HepG2 (cell line): ENCODE data around the gene NOL12. TPM values are rescaled to one million over a fixed set of nuclear protein-coding genes. Genes with fewer than 3 reads are reported as not detected.

Experiments
- CERS6 ChIP-seq: sonication (generic); formaldehyde crosslinking; IDR thresholded peaks from 2 replicates; pipeline ENCODE4 v1.5.0; 2020; ENCODE audit warnings: missing genetic modification reagents
- KDM5B ChIP-seq: sonication (generic); formaldehyde crosslinking; IDR thresholded peaks from 2 replicates; pipeline ENCODE4 v1.4.0; 2020; ENCODE audit warnings: missing genetic modification reagents, mild to moderate bottlenecking, borderline replicate concordance
- MYNN ChIP-seq: sonication (generic); formaldehyde crosslinking; IDR thresholded peaks from 2 replicates; pipeline ENCODE4 v1.4.0; 2020; ENCODE audit warnings: mild to moderate bottlenecking, low read depth, missing genetic modification reagents
- NCOA1 ChIP-seq: sonication (generic); formaldehyde crosslinking; IDR thresholded peaks from 2 replicates; pipeline ENCODE4 v1.9.0; 2021; ENCODE audit warnings: missing genetic modification reagents
- NFYC ChIP-seq: IDR thresholded peaks from 2 replicates; pipeline ENCODE4 v1.6.1; 2016; ENCODE audit warnings: missing genetic modification reagents, missing compliant biosample characterization
- NR0B2 ChIP-seq: sonication (generic); formaldehyde crosslinking; IDR thresholded peaks from 2 replicates; pipeline ENCODE4 v1.4.0; 2020; ENCODE audit warnings: mild to moderate bottlenecking, missing genetic modification reagents
- NR2F1 ChIP-seq, 2 experiments: fragments of 450-650 bp in 1 of 2; formaldehyde crosslinking in 1 of 2; IDR thresholded peaks; 2 replicates each; pipeline versions ENCODE4 v1.5.0 to v1.6.1; 2016 to 2020; ENCODE audit warnings: mild to moderate bottlenecking in 1 of 2, missing compliant biosample characterization in 1 of 2, missing genetic modification reagents in 1 of 2, moderate library complexity in 1 of 2
- RELA ChIP-seq: sonication (generic); formaldehyde crosslinking; IDR thresholded peaks from 2 replicates; pipeline ENCODE4 v1.4.0; 2020; ENCODE audit warnings: missing genetic modification reagents
- RXRB ChIP-seq: IDR thresholded peaks from 2 replicates; pipeline ENCODE4 v1.6.1; 2016; ENCODE audit warnings: borderline replicate concordance, missing genetic modification reagents, missing compliant biosample characterization
- SMAD3 ChIP-seq: sonication (generic); formaldehyde crosslinking; IDR thresholded peaks from 2 replicates; pipeline ENCODE4 v1.4.0; 2020; ENCODE audit warnings: missing genetic modification reagents
- SSRP1 ChIP-seq: IDR thresholded peaks from 2 replicates; pipeline ENCODE4 v1.6.1; 2016; ENCODE audit warnings: control low read depth
- ZNF136 ChIP-seq: sonication (generic); formaldehyde crosslinking; IDR thresholded peaks from 2 replicates; pipeline ENCODE4 v1.8.1; 2022; ENCODE audit warnings: low read depth, mild to moderate bottlenecking, moderate library complexity, missing genetic modification reagents
- ZNF264 ChIP-seq: sonication (generic); formaldehyde crosslinking; IDR thresholded peaks from 2 replicates; pipeline ENCODE4 v1.4.0; 2020; ENCODE audit warnings: missing genetic modification reagents
- ZNF3 ChIP-seq: IDR thresholded peaks from 2 replicates; pipeline ENCODE4 v1.7.0; 2017; ENCODE audit warnings: inconsistent platforms
- ZNF460 ChIP-seq: sonication (generic); formaldehyde crosslinking; IDR thresholded peaks from 2 replicates; pipeline ENCODE4 v1.5.1; 2020; ENCODE audit warnings: missing genetic modification reagents, mild to moderate bottlenecking, borderline replicate concordance
- ZNF496 ChIP-seq: sonication (generic); formaldehyde crosslinking; IDR thresholded peaks from 2 replicates; pipeline ENCODE4 v1.8.1; 2023; ENCODE audit warnings: mild to moderate bottlenecking, moderate library complexity, missing genetic modification reagents; ENCODE audit not compliant: insufficient replicate concordance
- ZNF558 ChIP-seq: sonication (generic); formaldehyde crosslinking; IDR thresholded peaks from 2 replicates; pipeline ENCODE4 v1.9.0; 2022; ENCODE audit warnings: mild to moderate bottlenecking, missing genetic modification reagents, borderline replicate concordance
- ZNF607 ChIP-seq: sonication (generic); formaldehyde crosslinking; IDR thresholded peaks from 2 replicates; pipeline ENCODE4 v1.5.1; 2020; ENCODE audit warnings: missing genetic modification reagents, mild to moderate bottlenecking, borderline replicate concordance
- ZNF782 ChIP-seq: sonication (generic); formaldehyde crosslinking; IDR thresholded peaks from 2 replicates; pipeline ENCODE4 v1.4.0; 2020; ENCODE audit warnings: missing genetic modification reagents, mild to moderate bottlenecking, borderline replicate concordance
- ZSCAN22 ChIP-seq: sonication (generic); formaldehyde crosslinking; IDR thresholded peaks from 2 replicates; pipeline ENCODE4 v1.4.0; 2020; ENCODE audit warnings: mild to moderate bottlenecking, missing genetic modification reagents
- polyA plus RNA-seq, 8 experiments: library from polyadenylated mRNA; depleted of rRNA in 3 of 8; stranded (reverse) in 7 of 8; unstranded in 1 of 8; fragments of >200 nt; fragmentation: Illumina TruSeq in 4 of 8; extraction: Trizol in 4 of 8; gene quantifications; 2 replicates each; pipeline versions ENCODE4 v1.2.1 to v1.2.3, GENCODE V29; 2011 to 2016; ENCODE audit warnings: low read depth in 4 of 8, missing spikeins in 1 of 8, mixed read lengths in 1 of 8; ENCODE audit not compliant: insufficient read depth in 1 of 8
- total RNA-seq, 5 experiments: library from RNA; depleted of rRNA; stranded (reverse); fragments of >200 nt; fragmentation: Illumina TruSeq; extraction: Trizol; gene quantifications; 2 replicates each; pipeline ENCODE4 v1.2.3, GENCODE V29; 2016; ENCODE audit warnings: low read depth in 1 of 5
- TF ChIP-seq, protein P1 (sequence below): sonication (generic); formaldehyde crosslinking; IDR thresholded peaks from 2 replicates; pipeline ENCODE4 v1.4.0; 2020; ENCODE audit warnings: mild to moderate bottlenecking, low read depth, missing genetic modification reagents
- TF ChIP-seq, protein P2 (sequence below), 2 experiments: fragments of 450-650 bp in 1 of 2; sonication (generic) in 1 of 2; formaldehyde crosslinking; IDR thresholded peaks; 2 replicates each; pipeline versions ENCODE4 v1.5.0 to v1.8.0; 2020 to 2022; ENCODE audit warnings: mild to moderate bottlenecking in 1 of 2, missing genetic modification reagents in 1 of 2
- TF ChIP-seq, protein P3 (sequence below): sonication (generic); formaldehyde crosslinking; IDR thresholded peaks from 2 replicates; pipeline ENCODE4 v1.5.0; 2020; ENCODE audit warnings: missing genetic modification reagents
- TF ChIP-seq, protein P4 (sequence below): sonication (generic); formaldehyde crosslinking; IDR thresholded peaks from 2 replicates; pipeline ENCODE4 v1.4.0; 2020; ENCODE audit warnings: missing genetic modification reagents, low read depth, mild to moderate bottlenecking, borderline replicate concordance

The NOL12 gene
- total and polyA plus RNA-seq, 2 of the 13 experiments (the other 11 are each of a cell fraction or from before 2014, with no cell fraction given): 14.3 to 31.4 TPM

- TF ChIP-seq, protein P1, sequence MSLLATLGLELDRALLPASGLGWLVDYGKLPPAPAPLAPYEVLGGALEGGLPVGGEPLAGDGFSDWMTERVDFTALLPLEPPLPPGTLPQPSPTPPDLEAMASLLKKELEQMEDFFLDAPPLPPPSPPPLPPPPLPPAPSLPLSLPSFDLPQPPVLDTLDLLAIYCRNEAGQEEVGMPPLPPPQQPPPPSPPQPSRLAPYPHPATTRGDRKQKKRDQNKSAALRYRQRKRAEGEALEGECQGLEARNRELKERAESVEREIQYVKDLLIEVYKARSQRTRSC (CRISPR knock-in tag): no peak
- TF ChIP-seq NR2F1 (CRISPR knock-in tag; IDR thresholded peaks at IDR 0.05): no peak
- TF ChIP-seq ZNF496 (CRISPR knock-in tag): no peak
- no peak for TF ChIP-seq ZNF264 (CRISPR knock-in tag)
- TF ChIP-seq, protein P2, sequence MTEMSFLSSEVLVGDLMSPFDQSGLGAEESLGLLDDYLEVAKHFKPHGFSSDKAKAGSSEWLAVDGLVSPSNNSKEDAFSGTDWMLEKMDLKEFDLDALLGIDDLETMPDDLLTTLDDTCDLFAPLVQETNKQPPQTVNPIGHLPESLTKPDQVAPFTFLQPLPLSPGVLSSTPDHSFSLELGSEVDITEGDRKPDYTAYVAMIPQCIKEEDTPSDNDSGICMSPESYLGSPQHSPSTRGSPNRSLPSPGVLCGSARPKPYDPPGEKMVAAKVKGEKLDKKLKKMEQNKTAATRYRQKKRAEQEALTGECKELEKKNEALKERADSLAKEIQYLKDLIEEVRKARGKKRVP (CRISPR knock-in tag; IDR thresholded peaks at IDR 0.05): no peak
- no peak for TF ChIP-seq RXRB (CRISPR knock-in tag)
- TF ChIP-seq ZNF558 (CRISPR knock-in tag): no peak
- TF ChIP-seq SSRP1 (CRISPR knock-in tag): 0 out of 2 replicates have a peak, but pooled peaks have one; percentile 35
- TF ChIP-seq ZSCAN22 (CRISPR knock-in tag): no peak
- TF ChIP-seq ZNF460: no peak
- TF ChIP-seq RELA (CRISPR knock-in tag): no peak
- TF ChIP-seq MYNN (CRISPR knock-in tag): no peak
- no peak for TF ChIP-seq ZNF3 (CRISPR knock-in tag)
- no peak for TF ChIP-seq NR0B2 (CRISPR knock-in tag)
- TF ChIP-seq CERS6: no peak
- no peak for TF ChIP-seq NCOA1
- no peak for TF ChIP-seq ZNF136
- no peak for TF ChIP-seq ZNF782
- TF ChIP-seq, protein P3, sequence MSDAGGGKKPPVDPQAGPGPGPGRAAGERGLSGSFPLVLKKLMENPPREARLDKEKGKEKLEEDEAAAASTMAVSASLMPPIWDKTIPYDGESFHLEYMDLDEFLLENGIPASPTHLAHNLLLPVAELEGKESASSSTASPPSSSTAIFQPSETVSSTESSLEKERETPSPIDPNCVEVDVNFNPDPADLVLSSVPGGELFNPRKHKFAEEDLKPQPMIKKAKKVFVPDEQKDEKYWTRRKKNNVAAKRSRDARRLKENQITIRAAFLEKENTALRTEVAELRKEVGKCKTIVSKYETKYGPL (CRISPR knock-in tag): no peak
- TF ChIP-seq, protein P4, sequence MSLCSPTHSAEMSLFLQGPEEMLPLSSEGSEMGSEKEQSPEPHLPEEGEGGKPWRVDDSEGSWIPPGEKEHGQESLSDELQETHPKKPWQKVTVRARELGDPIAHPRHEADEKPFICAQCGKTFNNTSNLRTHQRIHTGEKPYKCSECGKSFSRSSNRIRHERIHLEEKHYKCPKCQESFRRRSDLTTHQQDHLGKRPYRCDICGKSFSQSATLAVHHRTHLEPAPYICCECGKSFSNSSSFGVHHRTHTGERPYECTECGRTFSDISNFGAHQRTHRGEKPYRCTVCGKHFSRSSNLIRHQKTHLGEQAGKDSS: no peak
- TF ChIP-seq SMAD3 (CRISPR knock-in tag): no peak
- peak; percentile 83 for TF ChIP-seq NFYC (CRISPR knock-in tag)
- TF ChIP-seq ZNF607 (CRISPR knock-in tag): 0 out of 2 replicates have a peak, but pooled peaks have one; percentile 67
- peak; percentile 45; the same call in 1 of the 2 replicates for TF ChIP-seq KDM5B
Observed at GRCh38 chr22:37674951-37675929, 10.9 kb upstream of the NOL12 start, which contains the start of gene LGALS1 (continued).
